Measurements from ENCODE around the gene TMEM120B. TPM values are rescaled to one million over a fixed set of nuclear protein-coding genes. Genes with fewer than 3 reads are reported as not detected.

TMEM120B gene
- total and polyA plus RNA-seq, 2 of the 13 experiments (the other 11 are each of a cell fraction or from before 2014, with no cell fraction given): 7.1 to 12.9 TPM

DNA sequence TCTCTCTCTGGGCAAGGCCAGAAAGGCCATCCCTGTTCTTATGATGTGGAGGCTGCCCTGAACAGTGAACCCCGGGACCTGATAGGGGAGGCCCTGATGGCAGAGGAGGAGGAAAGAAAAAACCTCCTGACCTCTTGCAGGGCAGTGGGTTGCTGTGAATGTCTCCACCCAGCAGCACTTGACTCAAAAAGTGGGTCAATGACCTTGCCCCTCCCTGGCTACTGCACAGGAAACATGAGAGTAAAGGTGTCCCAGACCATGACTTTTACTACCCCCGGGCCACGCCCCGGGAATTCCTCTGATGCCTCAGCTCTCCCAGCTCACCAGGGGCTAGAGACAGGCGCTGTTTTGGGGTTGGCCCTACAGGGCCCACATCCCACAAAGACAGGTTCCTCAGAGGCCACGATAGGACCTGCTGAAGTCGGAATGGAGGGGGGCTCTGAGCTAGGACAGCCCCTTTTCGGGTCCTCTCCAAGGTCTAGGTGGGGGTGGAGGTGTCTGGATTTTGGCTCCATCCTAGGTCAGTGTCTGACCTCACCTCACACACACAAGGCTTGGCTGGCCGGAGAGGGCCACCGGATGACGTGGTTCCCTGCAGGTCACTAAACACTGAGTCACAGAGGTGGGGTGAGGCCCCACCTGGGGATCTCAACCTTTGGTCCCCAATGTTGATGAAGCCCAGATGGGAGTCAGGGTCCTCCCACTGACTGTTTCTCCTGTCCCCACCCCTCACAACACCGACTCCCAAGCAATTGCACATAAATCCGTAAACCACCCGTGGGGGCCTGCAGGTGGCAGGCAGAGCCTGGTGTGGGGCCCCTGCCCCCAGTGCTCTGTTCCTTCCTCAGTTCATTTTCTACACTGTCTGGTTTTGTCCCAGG lies 79.4 kb downstream of the TMEM120B start (continued):
- no peak for TF ChIP-seq NFE2 (CRISPR knock-in tag; IDR thresholded peaks at IDR 0.05)
- TF ChIP-seq REL (CRISPR knock-in tag; conservative IDR thresholded peaks at IDR 0.05): no peak
- TF ChIP-seq ZKSCAN5 (CRISPR knock-in tag; IDR thresholded peaks at IDR 0.05): no peak
- TF ChIP-seq, protein P1, sequence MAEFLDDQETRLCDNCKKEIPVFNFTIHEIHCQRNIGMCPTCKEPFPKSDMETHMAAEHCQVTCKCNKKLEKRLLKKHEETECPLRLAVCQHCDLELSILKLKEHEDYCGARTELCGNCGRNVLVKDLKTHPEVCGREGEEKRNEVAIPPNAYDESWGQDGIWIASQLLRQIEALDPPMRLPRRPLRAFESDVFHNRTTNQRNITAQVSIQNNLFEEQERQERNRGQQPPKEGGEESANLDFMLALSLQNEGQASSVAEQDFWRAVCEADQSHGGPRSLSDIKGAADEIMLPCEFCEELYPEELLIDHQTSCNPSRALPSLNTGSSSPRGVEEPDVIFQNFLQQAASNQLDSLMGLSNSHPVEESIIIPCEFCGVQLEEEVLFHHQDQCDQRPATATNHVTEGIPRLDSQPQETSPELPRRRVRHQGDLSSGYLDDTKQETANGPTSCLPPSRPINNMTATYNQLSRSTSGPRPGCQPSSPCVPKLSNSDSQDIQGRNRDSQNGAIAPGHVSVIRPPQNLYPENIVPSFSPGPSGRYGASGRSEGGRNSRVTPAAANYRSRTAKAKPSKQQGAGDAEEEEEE (CRISPR knock-in tag; IDR thresholded peaks at IDR 0.05; ENCODE audit: borderline replicate concordance): no peak
- no peak; a peak in 1 of 4 replicates for TF ChIP-seq POLR2A (IDR thresholded peaks at IDR 0.05; ENCODE audit: insufficient read depth in 1 of 2, low read depth in 2 of 2, low read length in 2 of 2)
- no peak for TF ChIP-seq CHD2 (IDR thresholded peaks at IDR 0.05; ENCODE audit: low read depth, low read length)
- TF ChIP-seq, protein P2, sequence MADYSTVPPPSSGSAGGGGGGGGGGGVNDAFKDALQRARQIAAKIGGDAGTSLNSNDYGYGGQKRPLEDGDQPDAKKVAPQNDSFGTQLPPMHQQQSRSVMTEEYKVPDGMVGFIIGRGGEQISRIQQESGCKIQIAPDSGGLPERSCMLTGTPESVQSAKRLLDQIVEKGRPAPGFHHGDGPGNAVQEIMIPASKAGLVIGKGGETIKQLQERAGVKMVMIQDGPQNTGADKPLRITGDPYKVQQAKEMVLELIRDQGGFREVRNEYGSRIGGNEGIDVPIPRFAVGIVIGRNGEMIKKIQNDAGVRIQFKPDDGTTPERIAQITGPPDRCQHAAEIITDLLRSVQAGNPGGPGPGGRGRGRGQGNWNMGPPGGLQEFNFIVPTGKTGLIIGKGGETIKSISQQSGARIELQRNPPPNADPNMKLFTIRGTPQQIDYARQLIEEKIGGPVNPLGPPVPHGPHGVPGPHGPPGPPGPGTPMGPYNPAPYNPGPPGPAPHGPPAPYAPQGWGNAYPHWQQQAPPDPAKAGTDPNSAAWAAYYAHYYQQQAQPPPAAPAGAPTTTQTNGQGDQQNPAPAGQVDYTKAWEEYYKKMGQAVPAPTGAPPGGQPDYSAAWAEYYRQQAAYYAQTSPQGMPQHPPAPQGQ (CRISPR knock-in tag; IDR thresholded peaks at IDR 0.05; ENCODE audit: borderline replicate concordance): no peak
- TF ChIP-seq ZNF253 (CRISPR knock-in tag; IDR thresholded peaks at IDR 0.05; ENCODE audit: borderline replicate concordance): no peak
- TF ChIP-seq MZF1 (CRISPR knock-in tag; IDR thresholded peaks at IDR 0.05; ENCODE audit: borderline replicate concordance): no peak
- no peak for TF ChIP-seq PHF8 (CRISPR knock-in tag; IDR thresholded peaks at IDR 0.05)
- TF ChIP-seq, protein P3, sequence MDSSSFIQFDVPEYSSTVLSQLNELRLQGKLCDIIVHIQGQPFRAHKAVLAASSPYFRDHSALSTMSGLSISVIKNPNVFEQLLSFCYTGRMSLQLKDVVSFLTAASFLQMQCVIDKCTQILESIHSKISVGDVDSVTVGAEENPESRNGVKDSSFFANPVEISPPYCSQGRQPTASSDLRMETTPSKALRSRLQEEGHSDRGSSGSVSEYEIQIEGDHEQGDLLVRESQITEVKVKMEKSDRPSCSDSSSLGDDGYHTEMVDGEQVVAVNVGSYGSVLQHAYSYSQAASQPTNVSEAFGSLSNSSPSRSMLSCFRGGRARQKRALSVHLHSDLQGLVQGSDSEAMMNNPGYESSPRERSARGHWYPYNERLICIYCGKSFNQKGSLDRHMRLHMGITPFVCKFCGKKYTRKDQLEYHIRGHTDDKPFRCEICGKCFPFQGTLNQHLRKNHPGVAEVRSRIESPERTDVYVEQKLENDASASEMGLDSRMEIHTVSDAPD (CRISPR knock-in tag; IDR thresholded peaks at IDR 0.05): no peak
- no peak for TF ChIP-seq ZBTB1 (CRISPR knock-in tag; IDR thresholded peaks at IDR 0.05; ENCODE audit: borderline replicate concordance)
- no peak for TF ChIP-seq ZFP62 (CRISPR knock-in tag; IDR thresholded peaks at IDR 0.05)
- TF ChIP-seq ZNF777 (CRISPR knock-in tag; IDR thresholded peaks at IDR 0.05): 0 out of 2 replicates have a peak, but pooled peaks have one; percentile 4
- no peak for TF ChIP-seq ZBTB8A (CRISPR knock-in tag; IDR thresholded peaks at IDR 0.05; ENCODE audit: borderline replicate concordance, low read depth)
- no peak for TF ChIP-seq ZFP36L2 (CRISPR knock-in tag; IDR thresholded peaks at IDR 0.05)
- TF ChIP-seq TBX2 (CRISPR knock-in tag; IDR thresholded peaks at IDR 0.05; ENCODE audit: borderline replicate concordance): no peak; the same call in 1 of the 2 replicates
- TF ChIP-seq SRY (CRISPR knock-in tag; IDR thresholded peaks at IDR 0.05): no peak
- TF ChIP-seq, protein P4, sequence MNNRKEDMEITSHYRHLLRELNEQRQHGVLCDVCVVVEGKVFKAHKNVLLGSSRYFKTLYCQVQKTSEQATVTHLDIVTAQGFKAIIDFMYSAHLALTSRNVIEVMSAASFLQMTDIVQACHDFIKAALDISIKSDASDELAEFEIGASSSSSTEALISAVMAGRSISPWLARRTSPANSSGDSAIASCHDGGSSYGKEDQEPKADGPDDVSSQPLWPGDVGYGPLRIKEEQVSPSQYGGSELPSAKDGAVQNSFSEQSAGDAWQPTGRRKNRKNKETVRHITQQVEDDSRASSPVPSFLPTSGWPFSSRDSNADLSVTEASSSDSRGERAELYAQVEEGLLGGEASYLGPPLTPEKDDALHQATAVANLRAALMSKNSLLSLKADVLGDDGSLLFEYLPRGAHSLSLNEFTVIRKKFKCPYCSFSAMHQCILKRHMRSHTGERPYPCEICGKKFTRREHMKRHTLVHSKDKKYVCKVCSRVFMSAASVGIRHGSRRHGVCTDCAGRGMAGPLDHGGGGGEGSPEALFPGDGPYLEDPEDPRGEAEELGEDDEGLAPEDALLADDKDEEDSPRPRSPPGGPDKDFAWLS (CRISPR knock-in tag; IDR thresholded peaks at IDR 0.05; ENCODE audit: borderline replicate concordance): no peak
- no peak for TF ChIP-seq RFX1 (IDR thresholded peaks at IDR 0.05)
- no peak for TF ChIP-seq ATM (IDR thresholded peaks at IDR 0.05; ENCODE audit: borderline replicate concordance)
- no peak for TF ChIP-seq ZNF333 (CRISPR knock-in tag; IDR thresholded peaks at IDR 0.05; ENCODE audit: borderline replicate concordance)
- TF ChIP-seq ZBTB21 (CRISPR knock-in tag; IDR thresholded peaks at IDR 0.05): peak; percentile 88
